Activated naive CD4-positive, alpha-beta T cell treated with anti-CD3 and anti-CD28 coated beads, Interleukin-2, amount 10 ng/mL, durations not matched to agents 7 days and 5 days (primary cell): Measurements from ENCODE around the gene STK39.
"Not testable (repeated sequence)": the region's sequence is repeated elsewhere in the genome, so short reads cannot be mapped to it uniquely, and the experiment has no call there.

ENCODE experiments used
- CTCF ChIA-PET: fragments of 350-600 bp; sonication (Branson Sonifier 250); formaldehyde crosslinking; loops from one replicate; lab custom pipeline; 2021; ENCODE audit warnings: antibody characterized with exemption; lab: Charles Lee
- DNase-seq: peaks from one replicate; pipeline ENCODE4 v3.0.0-alpha.2; 2020
- H3K27ac Mint-ChIP-seq: one replicate; pipeline ENCODE4 v1.8.0; 2021; ENCODE audit warnings: mild to moderate bottlenecking, moderate library complexity, mixed read lengths
- H3K27me3 Mint-ChIP-seq: one replicate; pipeline ENCODE4 v1.8.0; 2021; ENCODE audit warnings: mild to moderate bottlenecking, mixed read lengths
- H3K36me3 Mint-ChIP-seq: one replicate; pipeline ENCODE4 v1.8.0; 2021; ENCODE audit warnings: mixed read lengths
- H3K4me1 Mint-ChIP-seq: one replicate; pipeline ENCODE4 v1.8.0; 2021; ENCODE audit warnings: mixed read lengths
- H3K4me3 Mint-ChIP-seq: one replicate; pipeline ENCODE4 v1.8.0; 2021; ENCODE audit warnings: mild to moderate bottlenecking, moderate library complexity, mixed read lengths
- H3K9me3 Mint-ChIP-seq: one replicate; pipeline ENCODE4 v1.8.0; 2021; ENCODE audit warnings: mixed read lengths

Gene STK39

DNA sequence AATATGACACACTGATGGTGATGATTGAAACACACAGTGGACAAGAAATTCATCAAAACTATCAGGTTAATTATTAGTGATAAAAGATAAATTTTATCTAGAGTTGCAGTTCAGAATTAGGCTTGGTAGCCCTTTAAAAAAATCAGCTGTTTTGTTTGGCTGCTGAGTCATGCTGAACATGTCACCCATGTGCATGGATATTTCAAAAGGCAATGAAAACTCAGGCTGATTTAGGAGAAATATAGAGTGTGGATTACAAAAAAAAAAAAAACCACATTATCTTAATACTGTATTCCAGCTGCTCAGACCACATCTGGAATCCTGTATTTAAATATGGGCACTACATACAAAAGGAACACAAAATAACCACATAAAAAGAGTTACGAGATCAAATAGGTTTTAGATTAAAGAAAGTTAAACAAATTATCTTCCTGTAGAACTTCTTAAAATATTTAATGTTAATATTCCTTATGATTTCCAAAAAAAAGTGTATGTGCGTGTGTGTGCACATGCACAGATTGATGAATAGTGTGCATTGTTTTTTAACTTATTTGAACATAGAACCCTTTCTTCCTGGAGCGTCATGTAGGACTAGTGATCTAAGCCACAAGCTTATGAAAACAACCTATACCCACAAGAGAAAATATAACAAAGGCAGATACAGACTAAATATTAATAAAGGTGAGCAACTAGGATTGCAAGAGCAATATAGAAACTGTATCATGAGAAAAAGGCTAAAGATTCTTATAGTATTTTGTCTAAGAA, 186.2 kb downstream of the STK39 start:
- peaks cover 14% of the 10 kb centered on the region for H3K36me3 Mint-ChIP-seq
- no peaks in the 10 kb centered on the region for H3K27me3 Mint-ChIP-seq
- H3K27ac Mint-ChIP-seq: no peak overlapping the region
- CTCF ChIA-PET: no interaction called here
- no peak for DNase-seq
- no peak overlapping the region for H3K4me3 Mint-ChIP-seq
- H3K9me3 Mint-ChIP-seq: no peaks in the 10 kb centered on the region
- H3K4me1 Mint-ChIP-seq: no peaks in the 10 kb centered on the region

DNA sequence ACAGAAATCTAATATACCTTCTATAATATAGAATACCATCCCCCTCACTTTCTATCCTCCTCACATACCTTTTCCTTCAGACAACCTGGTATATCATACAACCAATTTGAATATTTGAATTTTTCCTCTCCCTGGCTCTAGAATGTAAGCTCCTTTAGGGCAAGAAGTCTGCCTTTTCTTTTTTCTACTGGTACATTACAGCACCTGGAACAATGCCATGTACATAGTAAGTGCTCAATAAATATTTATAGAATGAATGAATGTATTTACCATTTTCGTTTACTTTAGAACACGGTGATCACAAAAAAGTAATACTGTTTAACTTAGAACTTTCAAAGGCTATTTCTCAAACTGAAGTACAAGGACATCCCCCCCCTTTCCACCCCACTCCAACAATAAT, 187.6 kb downstream of the STK39 start:
- Mint-ChIP-seq H3K36me3 (peaks cover 14% of the 10 kb centered on the region), H3K27me3 (no peaks in the 10 kb centered on the region), H3K27ac (no peak overlapping the region), H3K4me1 (peaks cover 1% of the 10 kb centered on the region), H3K9me3 (no peaks in the 10 kb centered on the region), H3K4me3 (no peak overlapping the region)
- DNase-seq: no peak
- CTCF ChIA-PET: interaction anchor here (1.1 kb wide), 1 partner anchor 11 kb away, joined by 3 read pairs; no protein-coding TSS in a partner anchor

DNA sequence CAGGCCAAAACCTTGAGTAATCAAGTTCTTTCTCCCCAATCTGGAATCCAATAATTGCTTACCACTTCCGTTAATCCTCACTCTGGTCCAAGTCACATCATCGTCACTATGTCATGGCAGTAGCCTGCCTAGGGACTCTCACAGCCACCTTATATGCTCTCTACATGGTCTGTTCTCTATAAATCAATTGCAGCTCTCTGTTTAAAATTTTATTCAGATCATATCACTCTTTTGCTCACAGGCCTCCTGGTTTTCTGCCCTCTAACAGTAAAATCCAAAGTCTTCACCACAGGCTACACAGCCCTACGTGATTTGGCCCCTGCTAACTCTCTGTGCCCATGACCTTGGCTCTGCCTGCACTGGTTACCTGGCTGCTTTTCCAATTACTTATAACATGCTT, 188.7 kb downstream of the STK39 start:
- Mint-ChIP-seq H3K4me1 (peaks cover 4% of the 10 kb centered on the region), H3K27me3 (no peaks in the 10 kb centered on the region), H3K9me3 (no peaks in the 10 kb centered on the region), H3K27ac (no peak overlapping the region), H3K36me3 (peaks cover 14% of the 10 kb centered on the region), H3K4me3 (no peak overlapping the region)
- no peak for DNase-seq
- CTCF ChIA-PET: no interaction called here

DNA sequence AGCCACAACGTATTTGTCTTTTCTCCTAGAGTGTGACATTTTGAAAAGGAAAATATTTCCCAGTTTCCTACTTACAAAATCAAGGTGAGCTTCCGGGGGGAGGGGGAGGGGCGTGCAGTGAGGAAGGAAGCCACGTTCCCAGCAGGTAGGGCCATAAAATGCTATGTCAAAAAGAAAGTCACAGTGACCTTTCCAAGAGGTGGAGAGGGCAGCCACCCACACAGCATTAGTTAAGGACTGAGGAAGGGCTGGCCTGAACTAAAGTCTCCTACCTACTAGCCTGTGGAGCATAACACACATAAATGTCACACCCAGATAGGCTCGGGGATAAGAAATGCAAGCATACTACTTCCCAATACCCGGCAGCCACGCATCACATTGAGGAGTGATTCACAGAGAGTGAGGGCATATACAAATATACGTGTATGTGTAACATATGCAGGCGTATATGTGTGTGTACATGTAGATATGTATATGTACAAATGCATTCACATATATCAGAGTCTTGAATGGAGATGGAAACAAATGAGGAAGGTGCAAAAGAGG, 191.1 kb downstream of the STK39 start:
- H3K27ac Mint-ChIP-seq: no peak overlapping the region
- H3K4me3 Mint-ChIP-seq: no peak overlapping the region
- H3K36me3 Mint-ChIP-seq: peaks cover 6% of the 10 kb centered on the region
- CTCF ChIA-PET: no interaction called here
- H3K9me3 Mint-ChIP-seq: no peaks in the 10 kb centered on the region
- DNase-seq: no peak
- no peaks in the 10 kb centered on the region for H3K27me3 Mint-ChIP-seq
- H3K4me1 Mint-ChIP-seq: peaks cover 4% of the 10 kb centered on the region

DNA sequence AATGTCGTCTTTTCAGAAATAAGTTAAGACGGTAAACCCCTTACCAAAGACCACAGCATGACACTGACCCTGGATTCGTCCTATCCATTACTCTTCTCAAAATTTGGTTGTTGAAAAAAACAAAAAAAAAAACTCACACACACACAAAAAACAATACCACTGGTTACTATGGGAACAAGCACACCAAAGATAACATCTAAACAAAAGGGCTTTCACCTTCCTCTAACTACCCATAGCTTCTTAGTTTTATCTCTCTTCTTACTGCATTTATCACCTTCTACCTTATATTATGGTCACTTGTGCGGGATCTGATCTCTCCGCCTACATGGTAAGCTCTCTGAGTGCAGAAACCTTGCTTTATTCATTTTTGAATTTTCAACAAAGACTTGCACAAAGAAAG, 192.7 kb downstream of the STK39 start:
- Mint-ChIP-seq H3K36me3 (peaks cover under 1% of the 10 kb centered on the region), H3K4me3 (no peak overlapping the region), H3K4me1 (peaks cover 4% of the 10 kb centered on the region), H3K27me3 (no peaks in the 10 kb centered on the region), H3K9me3 (no peaks in the 10 kb centered on the region), H3K27ac (no peak overlapping the region)
- DNase-seq: no peak
- CTCF ChIA-PET: no interaction called here

DNA sequence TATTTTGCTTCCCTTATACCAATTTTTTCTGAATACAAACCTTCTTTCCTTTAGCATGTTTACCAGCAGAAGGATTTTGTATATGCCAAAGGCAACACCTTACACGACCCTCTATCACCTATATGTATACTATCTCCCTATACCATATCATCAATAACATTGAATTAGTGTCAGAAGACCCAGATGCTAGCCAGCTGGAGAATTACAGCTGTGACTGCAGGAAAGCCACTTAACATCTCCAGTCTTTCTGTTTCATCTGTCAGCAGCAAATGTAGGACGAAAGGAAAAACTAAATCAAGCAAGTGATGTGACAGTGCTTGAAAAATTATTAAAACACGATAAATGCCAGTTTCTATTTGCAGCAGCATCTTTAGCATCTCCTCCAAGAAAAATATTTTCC, 193.7 kb downstream of the STK39 start:
- CTCF ChIA-PET: no interaction called here
- no peaks in the 10 kb centered on the region for H3K9me3 Mint-ChIP-seq
- H3K27me3 Mint-ChIP-seq: no peaks in the 10 kb centered on the region
- H3K36me3 Mint-ChIP-seq: no peaks in the 10 kb centered on the region
- no peak for DNase-seq
- no peak overlapping the region for H3K27ac Mint-ChIP-seq
- no peak overlapping the region for H3K4me3 Mint-ChIP-seq
- peaks cover 4% of the 10 kb centered on the region for H3K4me1 Mint-ChIP-seq

DNA sequence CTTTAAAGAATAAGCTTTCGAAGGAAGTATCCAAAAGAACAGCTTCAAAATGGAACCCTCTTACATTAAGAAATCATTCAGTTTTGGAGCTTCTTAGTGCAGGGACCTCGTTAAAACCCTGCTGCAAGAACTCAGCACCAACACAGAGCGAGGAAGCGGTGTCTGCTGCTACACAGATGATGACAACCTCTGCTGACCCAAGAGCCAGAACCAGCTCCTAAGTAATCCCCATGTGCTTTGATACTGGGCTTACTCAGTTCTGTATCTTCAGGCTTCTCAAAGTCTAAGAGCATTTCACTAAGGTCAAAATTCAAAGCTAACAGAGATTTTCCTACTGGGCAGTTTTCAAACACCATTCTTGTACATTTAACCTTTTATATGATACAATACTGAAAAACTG, 194.6 kb downstream of the STK39 start:
- no peak overlapping the region for H3K4me3 Mint-ChIP-seq
- peaks cover 1% of the 10 kb centered on the region for H3K36me3 Mint-ChIP-seq
- CTCF ChIA-PET: no interaction called here
- peaks cover 4% of the 10 kb centered on the region for H3K4me1 Mint-ChIP-seq
- no peaks in the 10 kb centered on the region for H3K27me3 Mint-ChIP-seq
- no peak overlapping the region for H3K27ac Mint-ChIP-seq
- no peak for DNase-seq
- no peaks in the 10 kb centered on the region for H3K9me3 Mint-ChIP-seq

DNA sequence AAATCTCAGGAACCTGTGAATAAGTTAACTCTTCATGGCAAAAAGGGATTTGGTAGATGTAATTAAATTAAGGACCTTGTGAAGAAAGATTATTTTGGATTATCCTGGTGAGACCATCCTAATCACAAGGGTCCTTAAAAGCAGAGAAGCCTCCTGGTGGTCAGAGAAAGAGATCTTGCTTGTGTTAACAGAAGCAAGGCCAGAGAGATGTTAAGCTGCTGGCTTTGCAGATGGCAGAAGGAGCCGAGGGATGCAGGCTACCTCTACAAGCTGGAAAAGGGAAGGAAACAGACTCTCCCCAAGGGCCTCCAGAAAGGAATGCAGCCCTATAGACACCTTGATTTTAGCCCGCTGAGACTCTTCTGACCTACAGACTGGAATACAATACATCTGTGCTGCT, 197.0 kb downstream of the STK39 start:
- CTCF ChIA-PET: no interaction called here
- H3K4me3 Mint-ChIP-seq: no peak overlapping the region
- no peaks in the 10 kb centered on the region for H3K9me3 Mint-ChIP-seq
- H3K36me3 Mint-ChIP-seq: peaks cover 1% of the 10 kb centered on the region
- no peaks in the 10 kb centered on the region for H3K27me3 Mint-ChIP-seq
- no peak overlapping the region for H3K27ac Mint-ChIP-seq
- peaks cover 4% of the 10 kb centered on the region for H3K4me1 Mint-ChIP-seq
- no peak for DNase-seq

DNA sequence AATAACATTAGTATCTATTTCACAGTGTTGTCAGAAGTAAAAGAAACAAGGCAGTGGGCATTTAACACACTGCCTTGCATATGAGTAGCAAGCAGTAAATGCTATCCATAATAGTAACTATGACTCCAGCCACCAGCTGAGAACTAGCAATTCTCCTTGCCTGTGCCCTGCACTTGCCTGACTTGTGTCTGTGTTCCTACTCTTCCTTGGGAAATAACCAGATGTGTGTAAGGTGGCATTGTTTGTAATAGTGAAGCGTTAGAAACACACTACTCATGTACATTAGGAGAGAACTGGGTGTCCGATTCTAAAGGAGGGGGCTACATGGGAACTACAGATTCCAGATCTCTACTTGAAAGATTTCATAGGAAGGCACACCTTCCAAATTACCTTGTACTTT, 197.8 kb downstream of the STK39 start:
- Mint-ChIP-seq H3K27me3 (no peaks in the 10 kb centered on the region), H3K27ac (no peak overlapping the region), H3K9me3 (no peaks in the 10 kb centered on the region), H3K4me3 (no peak overlapping the region), H3K4me1 (peaks cover under 1% of the 10 kb centered on the region), H3K36me3 (peaks cover 1% of the 10 kb centered on the region)
- DNase-seq: no peak
- CTCF ChIA-PET: no interaction called here

DNA sequence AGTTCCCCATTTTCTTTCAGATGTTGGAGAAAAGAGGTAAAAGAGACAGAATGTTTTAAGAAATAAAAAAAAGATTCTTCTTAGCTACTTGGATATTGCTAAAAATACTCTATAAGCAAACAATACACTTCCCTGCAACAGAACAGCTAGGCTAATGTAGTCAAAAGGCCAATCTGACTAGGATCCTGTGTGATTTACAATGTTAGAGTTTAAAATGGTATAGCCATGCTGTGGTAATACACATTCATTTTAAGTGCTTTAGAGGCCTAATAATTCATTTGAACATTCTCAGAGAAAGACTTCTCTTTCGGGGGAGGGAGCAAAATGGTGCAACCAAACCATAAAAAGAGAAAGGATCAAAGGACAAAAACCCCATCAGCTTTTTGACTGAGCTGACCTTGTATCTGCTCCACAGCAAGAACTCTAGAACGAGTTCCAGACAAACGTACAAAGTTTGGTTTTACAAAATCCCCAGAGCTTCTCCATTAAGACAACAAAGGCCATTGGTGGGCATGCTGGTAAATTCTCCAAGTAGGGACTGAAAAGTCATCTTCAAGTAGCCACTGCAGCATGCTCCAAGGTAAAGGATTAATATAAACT, 200.2 kb downstream of the STK39 start:
- Mint-ChIP-seq H3K36me3 (peaks cover 1% of the 10 kb centered on the region), H3K27me3 (no peaks in the 10 kb centered on the region), H3K4me3 (no peak overlapping the region), H3K27ac (no peak overlapping the region), H3K9me3 (no peaks in the 10 kb centered on the region), H3K4me1 (peaks cover 1% of the 10 kb centered on the region)
- DNase-seq: no peak
- CTCF ChIA-PET: interaction anchor here (0.7 kb wide), 1 partner anchor 339 kb away, joined by 3 read pairs; no protein-coding TSS in a partner anchor

DNA sequence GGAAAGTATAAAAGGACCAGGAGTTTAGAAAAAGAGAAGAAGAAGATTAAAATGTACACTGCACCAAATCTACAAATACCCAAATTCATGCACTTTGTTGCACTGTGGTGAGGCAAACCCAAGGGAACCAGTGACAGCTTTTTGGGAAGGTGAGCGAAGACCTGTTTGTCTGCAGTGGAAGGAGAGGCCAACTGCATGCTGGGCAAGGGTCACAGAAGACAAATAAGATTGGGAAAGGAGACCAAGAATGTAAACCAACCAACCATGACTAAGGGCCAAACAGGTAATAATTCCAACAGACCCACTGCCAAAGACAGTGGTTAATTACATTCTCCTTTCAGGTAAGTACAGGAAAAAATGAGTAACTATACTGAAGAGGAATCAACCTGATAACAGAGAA, 202.8 kb downstream of the STK39 start:
- Mint-ChIP-seq H3K4me3 (no peak overlapping the region), H3K36me3 (peaks cover 1% of the 10 kb centered on the region), H3K27ac (no peak overlapping the region), H3K4me1 (peaks cover 4% of the 10 kb centered on the region), H3K9me3 (no peaks in the 10 kb centered on the region), H3K27me3 (no peaks in the 10 kb centered on the region)
- CTCF ChIA-PET: no interaction called here
- no peak for DNase-seq

DNA sequence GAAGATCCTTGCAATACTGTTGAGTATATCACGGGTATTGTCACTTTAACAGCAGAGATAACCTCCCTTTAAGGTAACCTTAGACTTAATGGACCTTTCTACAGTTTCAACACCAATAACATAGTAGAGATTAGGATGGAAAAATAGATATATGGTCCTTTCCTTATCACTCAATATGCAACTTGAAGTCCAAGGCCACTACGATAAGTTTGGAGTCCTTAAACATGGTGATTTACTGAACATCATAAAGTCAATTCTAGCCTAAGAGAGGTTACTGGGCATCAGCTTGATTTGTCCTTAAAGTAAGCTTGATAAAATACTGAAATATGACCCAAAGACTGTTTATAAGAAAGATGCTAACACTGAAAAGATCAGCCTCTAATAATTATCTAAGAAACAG, 203.2 kb downstream of the STK39 start:
- Mint-ChIP-seq H3K9me3 (no peaks in the 10 kb centered on the region), H3K27ac (no peak overlapping the region), H3K27me3 (no peaks in the 10 kb centered on the region), H3K4me3 (no peak overlapping the region), H3K36me3 (peaks cover 1% of the 10 kb centered on the region), H3K4me1 (peaks cover 4% of the 10 kb centered on the region)
- DNase-seq: no peak
- CTCF ChIA-PET: no interaction called here

DNA sequence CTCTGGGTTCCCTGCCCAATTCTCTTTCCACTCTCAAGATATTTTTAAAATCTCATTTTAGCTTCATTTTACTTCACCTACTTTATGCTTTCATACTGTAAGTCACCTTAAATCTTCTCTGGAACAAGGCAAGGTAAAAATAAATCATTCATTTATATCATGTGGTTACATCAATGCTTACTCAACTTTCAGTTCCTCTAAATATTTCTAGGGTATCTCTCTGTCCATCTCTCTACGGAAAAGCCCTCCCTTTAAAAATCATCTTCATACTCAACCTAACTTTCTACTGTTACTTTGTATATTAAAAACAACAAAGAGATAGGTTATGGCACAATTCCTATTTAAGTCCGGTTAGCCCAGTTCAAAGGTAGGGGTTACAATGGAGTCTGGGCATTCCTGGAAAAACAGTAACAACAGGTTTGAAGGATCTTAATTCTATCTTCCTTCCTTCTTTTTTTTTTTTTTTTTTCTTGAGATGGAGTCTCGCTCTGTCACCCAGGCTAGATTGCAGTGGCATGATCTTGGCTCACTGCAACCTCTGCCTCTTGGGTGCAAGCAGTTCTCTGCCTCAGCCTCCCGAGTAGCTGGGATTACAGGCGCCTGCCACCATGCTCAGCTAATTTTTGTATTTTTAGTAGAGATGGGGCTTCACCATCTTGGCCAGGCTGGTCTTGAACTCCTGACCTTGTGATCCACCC, 205.1 kb downstream of the STK39 start:
- H3K4me3 Mint-ChIP-seq, H3K4me1 Mint-ChIP-seq, H3K9me3 Mint-ChIP-seq, H3K36me3 Mint-ChIP-seq, CTCF ChIA-PET, DNase-seq, H3K27ac Mint-ChIP-seq, H3K27me3 Mint-ChIP-seq: not testable (repeated sequence)

DNA sequence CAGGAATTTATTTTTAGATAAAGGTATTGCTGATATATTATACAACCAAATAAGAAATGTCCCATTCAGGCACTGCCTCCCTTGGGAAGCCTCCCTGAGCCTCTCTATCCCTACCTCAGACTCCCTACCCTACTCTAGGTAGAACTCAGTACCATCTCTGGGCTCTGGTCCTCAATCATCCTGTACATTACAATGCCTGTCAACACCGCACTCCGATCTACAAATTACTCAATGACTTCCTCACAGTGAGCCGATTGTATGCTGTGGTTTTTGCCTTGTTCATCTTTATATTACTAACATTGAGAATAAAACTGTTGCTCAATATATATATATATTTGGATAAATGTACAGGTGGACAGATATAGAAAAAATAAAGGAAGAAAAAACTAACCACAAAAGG, 207.5 kb downstream of the STK39 start:
- Mint-ChIP-seq H3K4me1 (peaks cover 4% of the 10 kb centered on the region), H3K27ac (no peak overlapping the region), H3K36me3 (peaks cover 6% of the 10 kb centered on the region), H3K4me3 (no peak overlapping the region), H3K9me3 (no peaks in the 10 kb centered on the region), H3K27me3 (no peaks in the 10 kb centered on the region)
- CTCF ChIA-PET: no interaction called here
- DNase-seq: no peak
